ENCODE results near the gene KCNF1.

Gene KCNF1

DNA sequence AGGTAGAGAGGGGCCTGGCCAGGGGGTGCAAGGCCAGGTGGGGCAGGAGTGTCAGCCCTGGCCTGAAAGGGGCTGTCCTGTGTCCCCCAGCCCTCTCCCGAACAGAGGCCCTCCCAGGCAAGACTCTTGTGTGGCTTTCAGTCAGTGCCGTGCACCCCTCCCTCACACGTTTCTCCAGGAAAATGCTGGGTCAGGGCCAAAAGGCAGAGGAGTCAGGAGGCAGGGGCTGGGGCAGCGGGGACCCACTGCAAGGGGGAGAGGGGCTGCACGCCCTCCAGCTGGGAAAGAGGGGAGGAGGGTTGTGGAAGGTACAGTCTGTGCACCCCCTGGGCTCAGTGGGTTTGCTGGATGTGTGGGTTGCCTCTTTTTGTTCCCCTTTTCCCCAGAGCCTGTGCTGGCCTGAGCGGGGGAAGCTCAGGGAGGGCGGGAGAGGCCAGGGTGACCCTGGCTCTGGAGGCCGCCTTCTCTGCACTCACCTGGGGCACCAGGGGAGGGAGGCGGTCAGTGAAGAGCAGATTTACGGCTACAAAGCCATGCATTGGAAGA, 4.1 kb downstream of the KCNF1 start:
- TF ChIP-seq, protein P1, sequence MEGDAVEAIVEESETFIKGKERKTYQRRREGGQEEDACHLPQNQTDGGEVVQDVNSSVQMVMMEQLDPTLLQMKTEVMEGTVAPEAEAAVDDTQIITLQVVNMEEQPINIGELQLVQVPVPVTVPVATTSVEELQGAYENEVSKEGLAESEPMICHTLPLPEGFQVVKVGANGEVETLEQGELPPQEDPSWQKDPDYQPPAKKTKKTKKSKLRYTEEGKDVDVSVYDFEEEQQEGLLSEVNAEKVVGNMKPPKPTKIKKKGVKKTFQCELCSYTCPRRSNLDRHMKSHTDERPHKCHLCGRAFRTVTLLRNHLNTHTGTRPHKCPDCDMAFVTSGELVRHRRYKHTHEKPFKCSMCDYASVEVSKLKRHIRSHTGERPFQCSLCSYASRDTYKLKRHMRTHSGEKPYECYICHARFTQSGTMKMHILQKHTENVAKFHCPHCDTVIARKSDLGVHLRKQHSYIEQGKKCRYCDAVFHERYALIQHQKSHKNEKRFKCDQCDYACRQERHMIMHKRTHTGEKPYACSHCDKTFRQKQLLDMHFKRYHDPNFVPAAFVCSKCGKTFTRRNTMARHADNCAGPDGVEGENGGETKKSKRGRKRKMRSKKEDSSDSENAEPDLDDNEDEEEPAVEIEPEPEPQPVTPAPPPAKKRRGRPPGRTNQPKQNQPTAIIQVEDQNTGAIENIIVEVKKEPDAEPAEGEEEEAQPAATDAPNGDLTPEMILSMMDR (IDR thresholded peaks at IDR 0.05; ENCODE audit: low read length) = no peak
- no peak for TF ChIP-seq EZH2 (optimal IDR thresholded peaks at IDR 0.05; ENCODE audit: low read depth, low read length)
- no peak for TF ChIP-seq EZH2phosphoT487 (IDR thresholded peaks at IDR 0.05; ENCODE audit: low read length)
- Histone ChIP-seq H2AFZ (ENCODE audit: low read length) (no peak overlapping the region), H3F3A (ENCODE audit: insufficient read depth, low read length) (no peaks in the 10 kb centered on the region), H4K20me1 (ENCODE audit: insufficient read depth, low read length) (no peaks in the 10 kb centered on the region), H3K79me2 (ENCODE audit: low read length) (no peaks in the 10 kb centered on the region), H3K9me3 (replicated peaks; ENCODE audit: insufficient read depth, low read length) (no peaks in the 10 kb centered on the region), H3K4me2 (ENCODE audit: low read depth, low read length) (no peak overlapping the region), H3K4me3 (ENCODE audit: low read length) (no peak overlapping the region), H3K27me3 (replicated peaks; ENCODE audit: insufficient read depth, low read length) (peaks cover 17% of the 10 kb centered on the region; the same call in 1 of the 2 replicates), H3K36me3 (replicated peaks; ENCODE audit: insufficient read depth, low read length) (no peaks in the 10 kb centered on the region), H3K27ac (ENCODE audit: low read length) (no peak overlapping the region), H3K9me2 (replicated peaks; ENCODE audit: insufficient read depth, low read length) (no peaks in the 10 kb centered on the region), H3K9ac (ENCODE audit: low read length) (no peak overlapping the region), H3K4me1 (ENCODE audit: low read length) (peaks cover 9% of the 10 kb centered on the region)
- no peak for DNase-seq

DNA sequence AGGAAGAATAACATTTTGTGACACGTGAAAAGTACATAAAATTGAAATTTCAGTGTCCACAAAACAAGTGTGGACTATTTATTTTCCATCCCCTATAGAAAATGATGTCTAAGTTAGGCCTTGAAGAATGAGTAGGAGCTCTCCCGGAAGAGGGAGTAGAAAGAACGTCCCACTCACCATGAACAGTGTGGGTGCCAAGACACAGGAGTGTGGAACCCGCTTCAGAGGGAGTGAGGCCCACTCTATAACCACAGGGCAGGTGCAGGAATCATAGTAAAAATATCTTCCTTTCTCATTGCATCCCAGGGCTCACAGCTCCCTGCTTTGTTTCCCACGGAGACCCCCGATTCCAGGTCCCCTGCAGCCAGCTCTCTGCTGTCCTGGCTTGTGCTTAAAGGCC, 5.2 kb downstream of the KCNF1 start:
- Histone ChIP-seq H4K20me1 (ENCODE audit: insufficient read depth, low read length) (no peaks in the 10 kb centered on the region), H3K79me2 (ENCODE audit: low read length) (no peaks in the 10 kb centered on the region), H3K27ac (ENCODE audit: low read length) (no peak overlapping the region), H3K9me2 (replicated peaks; ENCODE audit: insufficient read depth, low read length) (no peaks in the 10 kb centered on the region), H3F3A (ENCODE audit: insufficient read depth, low read length) (no peaks in the 10 kb centered on the region), H2AFZ (ENCODE audit: low read length) (no peak overlapping the region), H3K9ac (ENCODE audit: low read length) (no peak overlapping the region), H3K4me2 (ENCODE audit: low read depth, low read length) (no peak overlapping the region), H3K27me3 (replicated peaks; ENCODE audit: insufficient read depth, low read length) (peaks cover 8% of the 10 kb centered on the region; the same call in 1 of the 2 replicates), H3K36me3 (replicated peaks; ENCODE audit: insufficient read depth, low read length) (no peaks in the 10 kb centered on the region), H3K4me3 (ENCODE audit: low read length) (no peak overlapping the region), H3K9me3 (replicated peaks; ENCODE audit: insufficient read depth, low read length) (no peaks in the 10 kb centered on the region), H3K4me1 (ENCODE audit: low read length) (peaks cover 9% of the 10 kb centered on the region)
- no peak for DNase-seq
- TF ChIP-seq EZH2phosphoT487 (IDR thresholded peaks at IDR 0.05; ENCODE audit: low read length) (no peak), EZH2 (optimal IDR thresholded peaks at IDR 0.05; ENCODE audit: low read depth, low read length) (no peak)
- TF ChIP-seq, protein P1 (IDR thresholded peaks at IDR 0.05; ENCODE audit: low read length) = no peak

DNA sequence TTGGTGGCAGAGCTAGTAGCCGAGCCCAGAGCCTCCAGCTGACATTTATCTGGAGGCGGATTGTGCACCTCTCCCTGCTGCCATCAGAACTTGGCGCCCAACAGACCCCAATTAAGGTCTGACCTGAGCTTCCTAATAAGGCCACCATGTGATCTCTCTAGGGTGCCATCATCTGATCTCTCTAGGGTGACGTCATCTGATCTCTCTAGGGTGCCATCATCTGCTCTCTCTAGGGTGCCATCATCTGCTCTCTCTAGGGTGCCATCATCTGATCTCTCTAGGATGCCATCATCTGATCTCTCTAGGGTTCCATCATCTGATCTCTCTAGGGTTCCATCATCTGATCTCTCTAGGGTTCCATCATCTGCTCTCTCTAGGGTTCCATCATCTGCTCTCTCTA, 6.2 kb downstream of the KCNF1 start:
- H3K4me1 ChIP-seq (ENCODE audit: low read length) = peaks cover 9% of the 10 kb centered on the region
- no peak overlapping the region for H3K4me3 ChIP-seq (ENCODE audit: low read length)
- no peaks in the 10 kb centered on the region for H3K9me3 ChIP-seq (replicated peaks; ENCODE audit: insufficient read depth, low read length)
- TF ChIP-seq EZH2phosphoT487 (IDR thresholded peaks at IDR 0.05; ENCODE audit: low read length) (no peak), EZH2 (optimal IDR thresholded peaks at IDR 0.05; ENCODE audit: low read depth, low read length) (no peak)
- TF ChIP-seq, protein P1 (IDR thresholded peaks at IDR 0.05; ENCODE audit: low read length) = no peak
- H3K9me2 ChIP-seq (replicated peaks; ENCODE audit: insufficient read depth, low read length) = no peaks in the 10 kb centered on the region
- no peak overlapping the region for H3K27ac ChIP-seq (ENCODE audit: low read length)
- no peak for DNase-seq
- H3K36me3 ChIP-seq (replicated peaks; ENCODE audit: insufficient read depth, low read length) = no peaks in the 10 kb centered on the region
- no peaks in the 10 kb centered on the region for H3F3A ChIP-seq (ENCODE audit: insufficient read depth, low read length)
- no peak overlapping the region for H2AFZ ChIP-seq (ENCODE audit: low read length)
- H3K27me3 ChIP-seq (replicated peaks; ENCODE audit: insufficient read depth, low read length) = peaks cover 8% of the 10 kb centered on the region; the same call in 1 of the 2 replicates
- no peaks in the 10 kb centered on the region for H4K20me1 ChIP-seq (ENCODE audit: insufficient read depth, low read length)
- H3K4me2 ChIP-seq (ENCODE audit: low read depth, low read length) = no peak overlapping the region
- no peak overlapping the region for H3K9ac ChIP-seq (ENCODE audit: low read length)
- no peaks in the 10 kb centered on the region for H3K79me2 ChIP-seq (ENCODE audit: low read length)
